PC-3 (cell line): ENCODE data around the gene SUPT16H. TPM values are rescaled to one million over a fixed set of nuclear protein-coding genes. Genes with fewer than 3 reads are reported as not detected.

Experiments used
- ATAC-seq: fragments of 200-7000 bp; cut with Tn5 transposase; 2 replicates; pipeline ENCODE4 v1.9.1; 2020; ENCODE audit warnings: mild to moderate bottlenecking, moderate library complexity
- BruUV-seq: library from RNA; stranded (reverse); fragments of 400-500 nt; replicated peaks from 2 replicates; lab custom pipeline; 2021; lab: Mats Ljungman, UMichigan
- CTCF ChIA-PET: fragments of 300-600 bp; sonication (Branson Sonifier 250); formaldehyde crosslinking; loops from one replicate; lab custom pipeline; 2022; ENCODE audit warnings: antibody characterized with exemption; lab: Charles Lee
- POLR2A ChIA-PET: fragments of 300-600 bp; sonication (Branson Sonifier 250); formaldehyde crosslinking; loops from one replicate; lab custom pipeline; 2022; ENCODE audit warnings: antibody characterized with exemption; ENCODE audit not compliant: unreplicated experiment; lab: Charles Lee
- DNase-seq: peaks from one replicate; pipeline ENCODE4 v3.0.0-alpha.2; 2015
- H2AFZ ChIP-seq: fragments of 300-600 bp; sonication (generic); 2 replicates; pipeline ENCODE4 v1.6.0; 2016; ENCODE audit warnings: antibody characterized with exemption, low read length
- H3F3A ChIP-seq: fragments of 300-600 bp; sonication (generic); one replicate; pipeline ENCODE4 v1.6.0; 2017; ENCODE audit warnings: antibody characterized with exemption, low read length, control low read depth, mild to moderate bottlenecking; ENCODE audit not compliant: unreplicated experiment
- H3K27ac ChIP-seq: fragments of 300-600 bp; sonication (generic); 2 replicates; pipeline ENCODE4 v1.5.1; 2016; ENCODE audit warnings: mild to moderate bottlenecking, low read length
- H3K27me3 ChIP-seq: fragments of 300-600 bp; sonication (generic); 2 replicates; pipeline ENCODE4 v1.6.1; 2016; ENCODE audit warnings: low read length, mixed read lengths
- H3K36me3 ChIP-seq: fragments of 300-600 bp; sonication (generic); 2 replicates; pipeline ENCODE4 v1.6.1; 2016; ENCODE audit warnings: low read depth, mixed run types, low read length, mixed read lengths
- H3K4me1 ChIP-seq: fragments of 300-600 bp; sonication (generic); 2 replicates; pipeline ENCODE4 v1.5.1; 2016; ENCODE audit warnings: low read length; ENCODE audit not compliant: insufficient read depth
- H3K4me2 ChIP-seq: fragments of 300-600 bp; sonication (generic); 2 replicates; pipeline ENCODE4 v1.6.0; 2016; ENCODE audit warnings: low read length
- H3K4me3 ChIP-seq: fragments of 300-600 bp; sonication (generic); 2 replicates; pipeline ENCODE4 v1.5.1; 2016; ENCODE audit warnings: mild to moderate bottlenecking, low read length, mixed read lengths
- H3K79me2 ChIP-seq: fragments of 300-600 bp; sonication (generic); 2 replicates; pipeline ENCODE4 v1.6.1; 2017; ENCODE audit warnings: low read length, mixed read lengths
- H3K9ac ChIP-seq: fragments of 300-600 bp; sonication (generic); 2 replicates; pipeline ENCODE4 v1.6.0; 2016; ENCODE audit warnings: mild to moderate bottlenecking, low read length
- H3K9me2 ChIP-seq: fragments of 300-600 bp; sonication (generic); replicated peaks from 2 replicates; pipeline ENCODE4 v1.6.1; 2016; ENCODE audit warnings: mixed run types, low read length, mixed read lengths
- H3K9me3 ChIP-seq: fragments of 300-600 bp; sonication (generic); 2 replicates; pipeline ENCODE4 v1.6.1; 2016; ENCODE audit warnings: low read length, mixed read lengths
- H4K20me1 ChIP-seq: fragments of 300-600 bp; sonication (generic); 2 replicates; pipeline ENCODE4 v1.6.1; 2016; ENCODE audit warnings: low read length, mixed read lengths
- EZH2phosphoT487 ChIP-seq: fragments of 300-600 bp; sonication (generic); IDR thresholded peaks from 2 replicates; pipeline ENCODE4 v1.6.1; 2018; ENCODE audit warnings: mild to moderate bottlenecking, antibody characterized with exemption, low read length, borderline replicate concordance
- intact Hi-C: fragments of 100-400 bp; cut with micrococcal nuclease; formaldehyde crosslinking; loops from 2 replicates; pipeline ENCODE4 v1.9.0; 2023
- total RNA-seq: library from RNA; depleted of rRNA; stranded (reverse); fragments of >200 nt; gene quantifications from 2 replicates; pipeline ENCODE4 v1.2.3, GENCODE V29; 2014
- TF ChIP-seq, protein P1 (sequence below): fragments of 300-600 bp; sonication (generic); conservative IDR thresholded peaks from 2 replicates; pipeline ENCODE4 v1.5.1; 2017; ENCODE audit warnings: antibody characterized with exemption, low read depth, mild to moderate bottlenecking, low read length

Gene SUPT16H
- total RNA-seq, 1 experiment from 2014 or later: 92.6 TPM

DNA sequence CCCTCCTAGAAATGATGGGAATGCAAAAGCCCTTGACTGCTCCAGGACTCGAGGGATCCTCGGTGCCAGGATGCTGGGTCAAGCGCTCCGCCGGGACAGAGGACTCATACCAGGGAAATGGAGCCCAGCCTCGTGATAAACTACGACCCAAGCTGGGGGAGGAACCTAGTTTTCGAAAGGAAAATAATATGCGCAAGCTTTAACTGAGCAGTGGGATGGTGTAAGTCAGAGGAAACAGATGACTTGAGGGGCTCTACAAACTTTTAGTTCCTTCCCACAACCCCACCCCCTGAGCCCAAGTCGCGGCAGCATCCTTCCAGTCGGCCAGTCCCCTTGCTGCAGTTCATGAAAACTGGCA is 654 bp upstream of the SUPT16H start:
- ATAC-seq: no peak
- H3K4me1 ChIP-seq: peaks cover 14% of the 10 kb centered on the region
- peak overlapping the region; percentile 86 for H3K4me2 ChIP-seq
- TF ChIP-seq, protein P1, sequence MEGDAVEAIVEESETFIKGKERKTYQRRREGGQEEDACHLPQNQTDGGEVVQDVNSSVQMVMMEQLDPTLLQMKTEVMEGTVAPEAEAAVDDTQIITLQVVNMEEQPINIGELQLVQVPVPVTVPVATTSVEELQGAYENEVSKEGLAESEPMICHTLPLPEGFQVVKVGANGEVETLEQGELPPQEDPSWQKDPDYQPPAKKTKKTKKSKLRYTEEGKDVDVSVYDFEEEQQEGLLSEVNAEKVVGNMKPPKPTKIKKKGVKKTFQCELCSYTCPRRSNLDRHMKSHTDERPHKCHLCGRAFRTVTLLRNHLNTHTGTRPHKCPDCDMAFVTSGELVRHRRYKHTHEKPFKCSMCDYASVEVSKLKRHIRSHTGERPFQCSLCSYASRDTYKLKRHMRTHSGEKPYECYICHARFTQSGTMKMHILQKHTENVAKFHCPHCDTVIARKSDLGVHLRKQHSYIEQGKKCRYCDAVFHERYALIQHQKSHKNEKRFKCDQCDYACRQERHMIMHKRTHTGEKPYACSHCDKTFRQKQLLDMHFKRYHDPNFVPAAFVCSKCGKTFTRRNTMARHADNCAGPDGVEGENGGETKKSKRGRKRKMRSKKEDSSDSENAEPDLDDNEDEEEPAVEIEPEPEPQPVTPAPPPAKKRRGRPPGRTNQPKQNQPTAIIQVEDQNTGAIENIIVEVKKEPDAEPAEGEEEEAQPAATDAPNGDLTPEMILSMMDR: no peak
- no peaks in the 10 kb centered on the region for H3K27me3 ChIP-seq
- H3K79me2 ChIP-seq: peaks cover 44% of the 10 kb centered on the region
- no peaks in the 10 kb centered on the region for H3K9me2 ChIP-seq
- H3K9ac ChIP-seq: peak overlapping the region; percentile 97
- peaks cover 14% of the 10 kb centered on the region; the same call in 1 of the 2 replicates for H3K36me3 ChIP-seq
- peak overlapping the region; percentile 89 for H2AFZ ChIP-seq
- DNase-seq: no peak
- ChIA-PET POLR2A (interaction anchor here (0.5 to 0.7 kb wide), 5 partner anchors 38 to 144 kb away, joined by 3 to 13 read pairs (median 4); no protein-coding TSS in a partner anchor), CTCF (interaction anchor here (1.0 kb wide), 1 partner anchor 114 kb away, joined by 3 read pairs; no protein-coding TSS in a partner anchor)
- peaks cover 21% of the 10 kb centered on the region for H4K20me1 ChIP-seq
- no peaks in the 10 kb centered on the region for H3K9me3 ChIP-seq
- no TSS peak for BruUV-seq
- peak overlapping the region; percentile 86 for H3K27ac ChIP-seq
- peak overlapping the region; percentile 80 for H3K4me3 ChIP-seq
- intact Hi-C loops: loop anchor here (2.0 to 10.0 kb wide), 2 partner anchors 92 to 120 kb away; partner anchors contain the start of genes HNRNPC, RAB2B and TOX4
- H3F3A ChIP-seq: no peaks in the 10 kb centered on the region

DNA sequence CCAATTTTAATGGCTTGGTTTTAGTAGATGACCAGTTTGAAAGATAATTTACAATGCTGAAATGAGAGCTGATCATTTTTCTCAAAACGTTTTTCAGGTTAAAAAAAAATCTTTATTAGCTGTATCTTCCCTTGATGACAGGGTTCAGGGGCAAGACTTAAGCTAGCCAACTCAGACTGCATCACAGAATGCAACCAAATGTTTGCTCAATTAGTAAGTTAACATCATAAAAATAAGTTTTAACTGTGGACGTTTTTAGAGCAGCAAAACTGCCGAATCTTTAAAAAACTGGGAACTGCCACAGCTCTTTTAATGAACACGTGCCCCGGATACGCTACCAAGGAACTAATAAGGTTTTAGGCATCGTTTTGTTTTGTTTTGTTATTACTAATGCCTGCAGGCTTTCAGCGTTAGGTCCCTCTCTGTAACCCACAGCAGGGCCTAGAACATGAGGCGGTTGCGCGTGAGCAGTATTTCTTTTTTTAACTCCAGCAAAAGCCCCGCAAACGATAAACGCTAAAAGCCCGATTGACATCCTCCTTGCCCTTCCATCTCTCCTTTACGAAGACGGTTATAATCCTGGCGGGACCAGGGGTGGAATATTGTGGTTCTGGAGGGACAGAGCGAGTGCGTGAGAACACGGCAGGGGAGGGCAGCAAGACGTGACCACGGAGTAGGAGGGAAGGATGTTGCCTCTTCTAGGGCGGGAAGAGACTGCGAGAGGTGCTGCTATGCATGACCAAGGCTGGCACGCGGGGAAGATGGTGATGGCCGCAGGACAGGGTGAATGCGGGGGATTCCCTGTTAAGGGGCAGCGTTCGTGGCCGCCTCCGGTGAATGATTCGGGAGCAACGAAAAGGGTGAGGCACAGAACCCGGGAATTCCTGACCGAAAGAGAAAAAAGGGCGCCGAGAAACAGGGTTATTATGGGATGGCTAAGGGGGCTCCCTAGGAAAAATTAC is 652 bp downstream of the SUPT16H start:
- H3K4me1 ChIP-seq: peaks cover 14% of the 10 kb centered on the region
- TF ChIP-seq, protein P1: no peak
- TF ChIP-seq EZH2phosphoT487: no peak
- DNase-seq: peak; percentile 49
- peak overlapping the region; percentile 89 for H2AFZ ChIP-seq
- peaks cover 9% of the 10 kb centered on the region; the same call in 1 of the 2 replicates for H3K36me3 ChIP-seq
- H3K9ac ChIP-seq: peak overlapping the region; percentile 97
- H3K9me3 ChIP-seq: no peaks in the 10 kb centered on the region
- H3F3A ChIP-seq: no peaks in the 10 kb centered on the region
- peak; percentile 33 for ATAC-seq
- no peaks in the 10 kb centered on the region for H3K27me3 ChIP-seq
- BruUV-seq: TSS peak; percentile 70
- intact Hi-C loops: loop anchor here (10.0 kb wide), 1 partner anchor 118 kb away; the partner anchor contains the start of gene HNRNPC
- POLR2A ChIA-PET: interaction anchor here (0.6 to 0.7 kb wide), 2 partner anchors 19 to 1176 kb away, joined by 3 to 4 read pairs; no protein-coding TSS in a partner anchor
- peak overlapping the region; percentile 86 for H3K4me2 ChIP-seq
- peak overlapping the region; percentile 80 for H3K4me3 ChIP-seq
- CTCF ChIA-PET: interaction anchor here (0.7 kb wide), 1 partner anchor 236 kb away, joined by 3 read pairs; no protein-coding TSS in a partner anchor
- H3K27ac ChIP-seq: peak overlapping the region; percentile 86
- peaks cover 57% of the 10 kb centered on the region for H3K79me2 ChIP-seq
- H3K9me2 ChIP-seq: no peaks in the 10 kb centered on the region
- H4K20me1 ChIP-seq: peaks cover 28% of the 10 kb centered on the region
